Activated CD4-positive, alpha-beta memory T cell treated with anti-CD3 and anti-CD28 coated beads, Interleukin-2, amount 10 ng/mL, durations not matched to agents 7 days and 5 days (primary cell): ENCODE results near the gene TBX18. TPM values are rescaled to one million over a fixed set of nuclear protein-coding genes. Genes with fewer than 3 reads are reported as not detected.

Experiments
- CTCF ChIA-PET: fragments of 350-600 bp; sonication (Branson Sonifier 250); formaldehyde crosslinking; loops from one replicate; lab custom pipeline; 2021; ENCODE audit warnings: antibody characterized with exemption, inconsistent platforms; lab: Charles Lee
- POLR2A ChIA-PET: fragments of 350-600 bp; sonication (Branson Sonifier 250); formaldehyde crosslinking; loops from one replicate; lab custom pipeline; 2021; ENCODE audit warnings: antibody characterized with exemption; lab: Charles Lee
- DNase-seq: peaks from one replicate; pipeline ENCODE4 v3.0.0-alpha.2; 2020
- H3K27ac Mint-ChIP-seq: one replicate; pipeline ENCODE4 v1.8.0; 2021; ENCODE audit warnings: mild to moderate bottlenecking, mixed read lengths
- H3K27me3 Mint-ChIP-seq: one replicate; pipeline ENCODE4 v1.8.0; 2021; ENCODE audit warnings: mixed read lengths
- H3K36me3 Mint-ChIP-seq: one replicate; pipeline ENCODE4 v1.8.0; 2021; ENCODE audit warnings: low read depth, mixed read lengths
- H3K4me1 Mint-ChIP-seq: one replicate; pipeline ENCODE4 v1.8.0; 2021; ENCODE audit warnings: mixed read lengths
- H3K4me3 Mint-ChIP-seq: one replicate; pipeline ENCODE4 v1.8.0; 2021; ENCODE audit warnings: mild to moderate bottlenecking, mixed read lengths
- H3K9me3 Mint-ChIP-seq: one replicate; pipeline ENCODE4 v1.8.0; 2021; ENCODE audit warnings: mixed read lengths
- total RNA-seq, 2 experiments: library from RNA; stranded (reverse); gene quantifications; one replicate each; pipeline ENCODE4 v1.2.3, GENCODE V29; 2021

The TBX18 gene
- total RNA-seq, 2 experiments from 2014 or later, result not detected

DNA sequence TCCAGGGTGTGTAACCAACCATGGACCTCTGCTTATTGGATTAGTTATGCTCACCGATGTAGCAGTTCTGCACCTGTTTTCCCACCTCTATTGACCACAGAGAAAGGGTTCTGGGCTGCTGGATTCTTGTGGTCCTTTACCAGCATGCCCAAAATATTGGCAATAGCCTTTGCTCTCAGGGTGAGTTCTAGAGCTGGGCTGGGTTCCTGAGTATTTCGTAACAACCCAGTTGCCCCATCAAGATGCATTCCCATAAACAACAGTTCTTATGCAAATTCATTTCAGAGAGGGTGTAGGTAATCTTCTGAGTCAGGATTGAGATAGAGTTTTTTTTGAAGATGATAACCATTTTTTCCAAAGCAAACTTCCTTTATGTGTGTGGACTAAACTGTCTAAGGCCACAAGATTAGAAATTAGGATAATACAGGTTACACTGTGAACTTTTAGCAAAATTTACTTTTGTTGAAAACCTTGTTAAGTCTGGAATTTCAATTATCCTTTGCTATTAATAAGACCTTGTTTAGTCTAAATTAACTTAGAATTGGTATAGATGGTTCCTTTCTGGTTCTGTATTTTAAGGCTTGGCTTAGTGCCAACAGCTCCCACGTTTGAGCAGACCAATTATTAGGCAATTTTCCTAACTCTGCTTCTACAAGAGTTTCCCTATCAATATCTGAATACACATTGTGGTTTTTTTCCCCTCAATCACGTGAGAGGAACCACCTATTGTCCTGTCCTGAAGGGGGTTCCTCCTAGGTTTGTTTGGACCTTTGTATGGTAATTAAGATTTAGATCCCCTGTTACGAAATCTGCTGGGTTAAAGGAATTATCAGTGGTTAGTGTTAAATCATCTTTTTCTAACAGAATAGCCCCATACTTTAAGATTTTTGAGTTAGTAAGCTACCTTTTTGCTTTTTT lies 46.1 kb downstream of the TBX18 start:
- no peaks in the 10 kb centered on the region for H3K27me3 Mint-ChIP-seq
- no peaks in the 10 kb centered on the region for H3K4me1 Mint-ChIP-seq
- no peak for DNase-seq
- H3K4me3 Mint-ChIP-seq, result no peak overlapping the region
- no peak overlapping the region for H3K27ac Mint-ChIP-seq
- H3K9me3 Mint-ChIP-seq, result no peaks in the 10 kb centered on the region
- ChIA-PET CTCF (no interaction called here), POLR2A (no interaction called here)
- no peaks in the 10 kb centered on the region for H3K36me3 Mint-ChIP-seq

DNA sequence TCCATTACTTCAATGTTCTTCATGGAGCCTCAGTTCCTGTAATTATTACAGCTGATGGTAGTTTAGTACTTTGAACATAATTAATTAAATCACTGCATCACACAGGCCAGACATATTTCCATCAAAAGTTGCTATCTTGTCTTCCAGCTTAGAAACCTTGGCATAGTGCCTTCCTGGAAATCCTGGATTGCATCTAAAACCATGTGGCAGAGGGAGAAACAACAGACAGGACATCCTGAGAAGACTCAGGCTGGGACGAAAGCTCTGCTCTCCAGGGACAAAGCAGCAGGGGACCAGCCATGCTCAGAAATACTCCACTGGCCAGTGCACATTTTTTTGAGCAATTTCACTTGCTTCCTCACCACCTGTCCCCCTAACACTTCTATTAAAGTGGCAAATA lies 55.3 kb downstream of the TBX18 start:
- Mint-ChIP-seq H3K27me3 (no peaks in the 10 kb centered on the region), H3K4me1 (no peaks in the 10 kb centered on the region), H3K4me3 (no peak overlapping the region), H3K36me3 (no peaks in the 10 kb centered on the region), H3K9me3 (peaks cover 3% of the 10 kb centered on the region), H3K27ac (no peak overlapping the region)
- CTCF ChIA-PET, result no interaction called here
- POLR2A ChIA-PET, result no interaction called here
- no peak for DNase-seq

DNA sequence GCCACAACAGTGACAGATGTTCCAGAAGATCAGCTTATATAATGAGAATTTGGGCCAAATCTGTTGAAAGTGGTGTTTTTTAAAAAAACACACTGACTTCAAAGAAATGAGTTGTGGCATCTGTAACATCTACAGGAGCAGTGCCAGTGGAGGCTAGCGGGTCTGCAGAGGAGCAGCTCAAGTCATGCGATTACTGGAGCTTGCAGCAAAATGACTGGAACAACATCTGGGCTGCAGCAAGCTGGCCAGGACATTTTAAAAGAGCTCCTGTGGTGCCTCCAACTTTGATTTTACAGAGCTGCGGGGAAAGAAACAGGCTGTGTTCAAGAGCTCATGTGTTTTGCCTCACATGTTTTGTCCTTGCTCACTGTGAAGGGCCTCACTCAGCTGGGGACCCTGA lies 57.2 kb downstream of the TBX18 start:
- no peak overlapping the region for H3K27ac Mint-ChIP-seq

DNA sequence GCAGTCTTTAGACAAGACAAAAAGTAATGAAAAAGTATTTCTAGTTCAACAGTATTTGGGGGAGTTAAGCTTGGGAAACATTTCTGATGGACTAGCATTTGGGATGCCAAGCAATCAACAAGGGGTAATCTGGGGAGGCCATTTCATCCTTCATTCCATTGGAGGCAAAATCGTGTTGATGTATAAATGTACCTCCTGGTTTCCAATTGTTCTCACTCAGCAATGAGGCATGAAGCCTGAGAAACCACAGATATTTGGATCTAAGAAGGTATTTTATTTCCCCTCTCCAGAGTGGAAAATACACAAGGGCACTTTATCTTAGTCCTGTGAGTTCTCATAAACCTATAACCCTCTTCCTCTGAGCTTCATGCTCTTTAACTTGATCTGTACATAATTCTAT lies 68.2 kb downstream of the TBX18 start:
- Mint-ChIP-seq H3K27me3 (no peaks in the 10 kb centered on the region), H3K36me3 (no peaks in the 10 kb centered on the region), H3K4me1 (no peaks in the 10 kb centered on the region), H3K27ac (no peak overlapping the region), H3K4me3 (no peak overlapping the region), H3K9me3 (peaks cover 2% of the 10 kb centered on the region)
- no peak for DNase-seq
- ChIA-PET CTCF (no interaction called here), POLR2A (no interaction called here)

More for the DNA sequence above, 57.2 kb downstream of the TBX18 start:
- DNase-seq, result no peak
- POLR2A ChIA-PET, result no interaction called here
- H3K4me3 Mint-ChIP-seq, result no peak overlapping the region
- CTCF ChIA-PET, result no interaction called here
- no peaks in the 10 kb centered on the region for H3K4me1 Mint-ChIP-seq
- H3K36me3 Mint-ChIP-seq, result no peaks in the 10 kb centered on the region
- peaks cover 3% of the 10 kb centered on the region for H3K9me3 Mint-ChIP-seq
- H3K27me3 Mint-ChIP-seq, result no peaks in the 10 kb centered on the region

DNA sequence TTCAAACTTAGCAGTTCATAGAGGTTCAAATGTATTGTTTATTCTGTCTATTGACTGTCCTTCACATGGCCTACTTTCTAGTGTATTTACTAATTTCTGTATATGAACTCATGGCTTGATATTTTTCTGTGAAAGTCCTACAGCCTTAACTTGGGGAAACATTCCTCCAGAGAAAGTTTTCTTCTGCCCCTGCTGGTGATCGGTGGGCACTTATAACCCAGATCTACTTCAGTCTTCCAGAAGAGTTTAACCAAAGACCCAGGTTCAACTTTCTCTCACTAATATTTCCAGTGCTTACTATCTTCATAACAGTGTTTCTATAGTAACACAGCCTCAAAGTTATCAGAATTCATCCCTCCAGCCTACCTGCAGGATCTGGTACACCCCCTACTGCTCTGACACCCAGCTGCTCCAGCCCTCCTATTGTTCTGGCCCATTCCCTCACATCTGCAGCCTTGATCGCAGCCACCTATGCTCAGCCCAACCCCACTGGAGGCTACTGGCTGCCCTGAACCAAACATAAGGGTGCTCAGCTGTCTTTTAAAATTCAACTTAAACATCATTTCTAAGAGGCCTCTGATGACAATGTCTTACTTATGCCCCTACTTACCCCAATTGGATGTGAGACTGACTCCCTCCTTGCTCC lies 72.3 kb downstream of the TBX18 start:
- Mint-ChIP-seq H3K9me3 (peaks cover 2% of the 10 kb centered on the region), H3K4me3 (no peak overlapping the region), H3K27me3 (no peaks in the 10 kb centered on the region), H3K36me3 (no peaks in the 10 kb centered on the region), H3K27ac (no peak overlapping the region), H3K4me1 (no peaks in the 10 kb centered on the region)
- DNase-seq, result no peak
- ChIA-PET POLR2A (no interaction called here), CTCF (no interaction called here)

DNA sequence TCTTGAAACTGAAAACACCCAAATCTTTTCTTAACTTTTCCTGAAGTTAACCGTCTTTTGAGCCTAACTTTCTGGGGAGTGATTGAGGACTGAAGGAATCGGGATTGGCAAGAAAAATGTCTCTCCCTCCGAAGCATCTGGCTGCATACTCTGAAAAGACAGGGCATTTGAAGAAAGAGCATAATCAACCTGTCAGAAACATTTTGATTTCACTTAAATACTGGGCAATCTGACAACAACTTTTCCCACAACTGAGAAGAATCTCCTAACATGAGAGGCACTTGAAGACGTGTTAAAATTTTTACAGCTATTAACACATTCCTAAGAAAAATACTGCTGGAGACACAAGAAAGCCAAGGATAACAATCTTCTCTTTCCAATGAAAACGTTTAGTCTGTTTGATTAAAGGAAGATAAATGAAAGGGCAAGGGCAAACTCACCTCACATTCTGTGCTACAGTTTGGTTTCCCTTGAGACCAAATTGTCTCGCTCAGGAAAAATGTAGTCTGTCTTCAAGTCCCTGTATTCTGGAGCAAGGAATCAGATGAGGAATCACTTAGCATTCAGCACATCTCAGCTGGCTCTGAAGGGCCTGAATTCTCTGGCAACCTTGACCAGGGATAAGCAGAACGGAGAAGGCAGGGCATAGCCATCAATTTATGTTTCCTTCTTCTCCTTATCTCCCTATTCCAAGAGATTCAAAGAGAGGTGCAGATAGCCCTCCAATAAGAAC lies 76.1 kb downstream of the TBX18 start:
- POLR2A ChIA-PET, result no interaction called here
- no peak overlapping the region for H3K4me3 Mint-ChIP-seq
- H3K4me1 Mint-ChIP-seq, result no peaks in the 10 kb centered on the region
- H3K27ac Mint-ChIP-seq, result no peak overlapping the region
- DNase-seq, result no peak
- no peaks in the 10 kb centered on the region for H3K9me3 Mint-ChIP-seq
- CTCF ChIA-PET, result no interaction called here
- no peaks in the 10 kb centered on the region for H3K27me3 Mint-ChIP-seq
- no peaks in the 10 kb centered on the region for H3K36me3 Mint-ChIP-seq

DNA sequence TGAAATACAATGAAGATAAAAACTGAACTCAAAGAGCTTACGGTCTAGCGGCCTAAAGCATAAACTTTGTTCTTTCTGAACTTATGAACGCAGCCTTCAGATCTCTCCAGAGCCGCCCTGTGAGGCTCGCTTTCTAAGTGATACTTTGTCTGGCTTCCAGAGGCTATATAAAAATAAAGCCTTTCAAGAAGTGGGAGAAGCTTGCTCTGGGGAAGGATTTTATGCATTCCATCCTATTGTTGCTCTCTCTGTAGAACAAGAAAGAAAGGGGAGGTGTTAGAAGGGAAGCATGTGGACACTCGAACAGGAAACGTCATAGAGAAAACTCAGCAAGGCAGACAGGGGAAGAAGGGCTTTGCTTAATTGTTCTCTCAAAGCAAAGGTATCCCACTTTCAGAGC lies 77.0 kb downstream of the TBX18 start:
- no peaks in the 10 kb centered on the region for H3K27me3 Mint-ChIP-seq
- ChIA-PET CTCF (no interaction called here), POLR2A (no interaction called here)
- no peaks in the 10 kb centered on the region for H3K36me3 Mint-ChIP-seq
- no peak for DNase-seq
- H3K27ac Mint-ChIP-seq, result no peak overlapping the region
- H3K4me3 Mint-ChIP-seq, result no peak overlapping the region
- H3K9me3 Mint-ChIP-seq, result no peaks in the 10 kb centered on the region
- H3K4me1 Mint-ChIP-seq, result no peaks in the 10 kb centered on the region

DNA sequence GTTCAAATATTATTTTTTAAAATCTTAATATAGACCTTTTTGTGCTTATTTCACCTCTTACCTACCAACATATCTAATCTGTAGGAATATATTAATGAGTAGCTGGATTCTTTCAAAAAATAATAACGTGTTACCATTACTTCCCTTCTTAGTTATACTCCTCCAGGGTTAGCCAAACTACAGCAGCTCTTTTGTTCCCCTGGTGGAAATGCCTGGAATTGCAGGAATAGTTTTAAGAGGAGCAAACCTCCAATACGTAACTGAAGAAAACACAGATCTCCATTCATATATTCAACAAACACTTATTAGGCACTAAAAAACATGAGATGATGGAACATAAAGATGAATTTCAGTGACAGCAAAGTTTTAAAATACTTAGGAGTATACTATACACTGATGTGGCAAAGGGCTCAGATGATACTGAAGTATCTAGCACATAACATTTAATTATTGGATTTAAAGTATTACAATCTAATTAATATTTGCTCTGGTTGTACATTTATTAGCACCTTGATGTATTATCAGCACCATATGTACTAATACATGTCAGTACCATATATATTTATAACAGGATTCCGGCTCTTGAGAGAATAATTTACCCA lies 78.3 kb downstream of the TBX18 start:
- H3K4me3 Mint-ChIP-seq, result no peak overlapping the region
- H3K36me3 Mint-ChIP-seq, result no peaks in the 10 kb centered on the region
- ChIA-PET CTCF (no interaction called here), POLR2A (no interaction called here)
- H3K27me3 Mint-ChIP-seq, result no peaks in the 10 kb centered on the region
- H3K9me3 Mint-ChIP-seq, result no peaks in the 10 kb centered on the region
- no peak for DNase-seq
- no peak overlapping the region for H3K27ac Mint-ChIP-seq
- no peaks in the 10 kb centered on the region for H3K4me1 Mint-ChIP-seq

DNA sequence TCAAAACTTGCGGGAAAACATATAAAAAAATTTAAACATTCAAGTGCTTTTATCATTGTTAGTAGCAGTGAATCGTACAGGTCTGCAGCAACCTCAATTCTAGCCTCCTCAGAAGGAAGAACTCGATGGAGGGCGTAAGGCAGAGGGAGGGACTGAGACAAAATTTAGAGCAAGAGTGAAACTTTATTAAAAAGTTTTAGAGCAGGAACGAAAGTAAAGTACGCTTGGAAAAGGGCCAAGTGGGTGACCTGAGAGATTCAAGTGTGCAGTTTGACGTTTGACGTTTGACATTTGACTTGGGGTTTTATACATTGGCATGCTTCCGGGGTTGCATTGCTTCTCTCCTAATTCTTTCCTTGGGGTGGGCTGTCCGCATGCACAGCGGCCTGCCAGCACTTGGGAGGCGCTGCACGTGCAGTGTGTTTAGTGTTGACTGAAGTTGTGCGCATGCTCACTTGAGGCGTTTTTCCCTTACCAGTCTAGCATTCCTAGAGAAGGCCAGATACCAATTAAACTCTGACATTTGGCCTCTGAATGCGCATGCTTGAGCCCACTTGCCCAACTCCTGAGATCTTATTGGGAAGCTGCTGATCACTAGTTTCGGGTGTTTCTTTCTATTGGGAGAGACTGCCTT lies 82.6 kb downstream of the TBX18 start:
- H3K36me3 Mint-ChIP-seq, result no peaks in the 10 kb centered on the region
- CTCF ChIA-PET, result no interaction called here
- no peak for DNase-seq
- H3K9me3 Mint-ChIP-seq, result no peaks in the 10 kb centered on the region
- H3K4me1 Mint-ChIP-seq, result no peaks in the 10 kb centered on the region
- no peak overlapping the region for H3K27ac Mint-ChIP-seq
- H3K4me3 Mint-ChIP-seq, result no peak overlapping the region
- no peaks in the 10 kb centered on the region for H3K27me3 Mint-ChIP-seq
- POLR2A ChIA-PET, result no interaction called here

DNA sequence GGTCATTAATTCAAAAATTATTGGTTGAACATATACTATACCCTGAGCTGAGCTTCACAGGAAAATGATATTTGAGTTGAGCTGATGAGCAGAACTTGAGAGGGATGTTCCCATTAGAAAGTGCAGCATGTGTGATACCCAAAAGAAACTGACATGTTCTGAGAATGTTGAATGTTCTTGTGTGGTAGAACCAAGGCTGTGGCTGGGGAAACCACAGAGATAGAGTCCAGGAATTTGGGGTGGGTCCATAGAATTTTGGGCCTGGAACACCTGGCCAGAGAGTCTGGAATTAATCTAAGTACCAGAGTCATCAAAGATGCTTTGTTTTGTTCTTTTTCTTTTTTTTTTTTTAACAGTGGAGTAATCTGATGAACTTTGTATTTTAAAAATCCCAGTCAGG lies 88.7 kb downstream of the TBX18 start:
- Mint-ChIP-seq H3K4me3 (no peak overlapping the region), H3K27ac (no peak overlapping the region), H3K9me3 (no peaks in the 10 kb centered on the region), H3K27me3 (no peaks in the 10 kb centered on the region), H3K4me1 (no peaks in the 10 kb centered on the region), H3K36me3 (no peaks in the 10 kb centered on the region)
- CTCF ChIA-PET, result no interaction called here
- no peak for DNase-seq
- POLR2A ChIA-PET, result no interaction called here

DNA sequence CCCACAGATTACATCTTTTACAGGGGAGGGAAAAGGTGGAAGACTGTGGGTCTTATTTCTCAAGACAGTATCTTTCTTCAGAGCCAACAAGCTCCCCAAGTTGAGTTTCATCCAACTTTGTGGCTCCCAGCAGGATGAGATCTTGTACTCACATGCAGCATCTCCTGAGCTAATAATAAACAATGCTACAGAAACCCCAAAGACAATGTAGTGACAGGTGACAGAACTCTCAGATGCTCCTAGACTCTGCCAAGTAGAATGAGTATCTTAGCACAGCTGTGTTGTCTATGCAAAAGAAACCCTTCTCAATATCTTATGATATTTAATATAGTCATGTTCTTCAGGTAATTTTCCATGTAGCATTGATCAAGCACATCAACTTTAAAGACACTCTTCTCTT lies 90.0 kb downstream of the TBX18 start:
- H3K9me3 Mint-ChIP-seq, result no peaks in the 10 kb centered on the region
- POLR2A ChIA-PET, result no interaction called here
- no peak overlapping the region for H3K27ac Mint-ChIP-seq

DNA sequence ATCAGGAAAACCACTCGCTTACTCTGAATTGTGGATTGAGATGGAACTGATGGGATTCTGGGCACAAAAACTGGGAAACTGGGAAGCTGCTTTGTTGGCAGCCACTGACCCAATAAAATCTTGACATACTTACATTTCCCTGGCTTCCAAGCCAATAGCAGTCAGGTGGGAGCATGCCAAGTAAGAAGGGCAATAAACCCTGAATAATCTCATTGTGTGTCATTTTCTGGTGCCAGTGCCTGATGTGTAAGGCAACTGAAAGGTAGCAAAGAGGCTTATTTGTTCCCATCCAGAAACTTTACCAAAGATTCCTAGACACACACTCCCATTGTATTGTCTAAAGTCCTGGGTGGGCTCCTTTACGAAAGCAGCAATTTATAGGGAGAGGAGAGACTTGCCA lies 93.2 kb downstream of the TBX18 start:
- Mint-ChIP-seq H3K27me3 (no peaks in the 10 kb centered on the region), H3K27ac (no peak overlapping the region), H3K36me3 (no peaks in the 10 kb centered on the region), H3K4me3 (no peak overlapping the region), H3K4me1 (no peaks in the 10 kb centered on the region), H3K9me3 (peaks cover 3% of the 10 kb centered on the region)
- ChIA-PET CTCF (no interaction called here), POLR2A (no interaction called here)
- no peak for DNase-seq

More for the DNA sequence above, 90.0 kb downstream of the TBX18 start:
- DNase-seq, result no peak
- no peak overlapping the region for H3K4me3 Mint-ChIP-seq
- no peaks in the 10 kb centered on the region for H3K36me3 Mint-ChIP-seq
- H3K4me1 Mint-ChIP-seq, result no peaks in the 10 kb centered on the region
- CTCF ChIA-PET, result no interaction called here
- no peaks in the 10 kb centered on the region for H3K27me3 Mint-ChIP-seq

DNA sequence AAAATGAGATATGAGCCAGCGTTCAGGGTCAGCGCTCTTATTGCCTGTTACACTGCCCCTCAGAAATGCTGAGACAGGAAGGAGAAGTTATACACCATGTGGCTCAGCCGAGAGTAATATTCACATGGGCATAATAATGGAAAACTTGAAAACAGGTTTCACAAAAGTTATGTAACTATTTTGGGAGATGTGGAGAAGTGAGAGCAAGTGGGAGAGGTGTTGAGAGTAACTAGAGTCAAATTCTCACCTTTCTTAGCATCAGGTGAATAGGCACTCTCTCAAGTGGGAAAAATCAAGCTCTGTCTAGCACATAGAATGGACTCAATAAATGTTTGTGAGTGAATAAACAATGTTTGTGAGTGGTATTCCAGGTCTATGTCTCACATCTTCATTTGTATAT lies 94.5 kb downstream of the TBX18 start:
- no peak for DNase-seq
- peaks cover 3% of the 10 kb centered on the region for H3K9me3 Mint-ChIP-seq
- H3K36me3 Mint-ChIP-seq, result no peaks in the 10 kb centered on the region
- CTCF ChIA-PET, result no interaction called here
- POLR2A ChIA-PET, result no interaction called here
- no peak overlapping the region for H3K4me3 Mint-ChIP-seq
- no peaks in the 10 kb centered on the region for H3K27me3 Mint-ChIP-seq
- H3K27ac Mint-ChIP-seq, result no peak overlapping the region
- H3K4me1 Mint-ChIP-seq, result no peaks in the 10 kb centered on the region
